Peyer's patch (tissue), 4 donors: ENCODE data around the gene PTBP1. TPM values are rescaled to one million over a fixed set of nuclear protein-coding genes. Genes with fewer than 3 reads are reported as not detected.

Experiments used
- DNase-seq, 3 donors: peaks; one replicate each; pipeline ENCODE4 v3.0.0-alpha.2; 2017 to 2019
- H3K27ac ChIP-seq, 4 donors: fragments of 200-600 bp; sonication (generic); one replicate each; pipeline ENCODE4 v1.5.1; 2016 to 2019
- H3K27me3 ChIP-seq, 2 donors: fragments of 200-600 bp; sonication (generic); one replicate each; pipeline ENCODE4 v1.5.1; 2019
- H3K36me3 ChIP-seq, 3 donors: fragments of 200-600 bp; sonication (generic); one replicate each; pipeline ENCODE4 v1.5.1; 2016 to 2019
- H3K4me1 ChIP-seq, 4 donors: fragments of 200-600 bp; sonication (generic); one replicate each; pipeline ENCODE4 v1.5.1; 2016 to 2019
- H3K4me3 ChIP-seq, 4 donors: fragments of 200-600 bp; sonication (generic); 1 replicate in 3 of 4; 2 replicates in 1 of 4; pipeline ENCODE4 v1.5.1; 2016 to 2019; ENCODE audit warnings: mild to moderate bottlenecking in 1 of 4
- H3K9me3 ChIP-seq, 4 donors: fragments of 200-600 bp; sonication (generic); one replicate each; pipeline ENCODE4 v1.5.1; 2016 to 2019; ENCODE audit warnings: mild to moderate bottlenecking in 1 of 4
- CTCF ChIP-seq, 6 experiments: fragments of 450-650 bp in 4 of 6; fragments of 200-600 bp in 2 of 6; sonication (generic) in 1 of 6; IDR thresholded peaks; one replicate each; pipeline ENCODE4 v1.5.1; 2017 to 2019; ENCODE audit warnings: antibody characterized with exemption in 6 of 6, mild to moderate bottlenecking in 3 of 6, moderate library complexity in 1 of 6
- POLR2A ChIP-seq, 2 donors: fragments of 450-650 bp; IDR thresholded peaks; one replicate each; pipeline ENCODE4 v1.5.1; 2017; ENCODE audit warnings: antibody characterized with exemption in 2 of 2, mild to moderate bottlenecking in 2 of 2, moderate library complexity in 2 of 2
- total RNA-seq, 4 donors: library from RNA; depleted of rRNA; stranded (reverse); fragments of >200 nt; gene quantifications; one replicate each; pipeline ENCODE4 v1.1.0, GENCODE V29; 2016

Gene PTBP1
- total RNA-seq, 4 donors from 2014 or later, result 173 to 436 (median 229) TPM

- H3K4me3 ChIP-seq, result no peak overlapping the region
- H3K9me3 ChIP-seq, result no peaks in the 10 kb centered on the region
- H3K27me3 ChIP-seq, result peaks cover 0 to 24% of the 10 kb centered on the region in 2 donors
- no peaks in the 10 kb centered on the region for H3K36me3 ChIP-seq
- TF ChIP-seq POLR2A (IDR thresholded peaks at IDR 0.05) (no peak), CTCF (IDR thresholded peaks at IDR 0.05) (no peak)
- H3K27ac ChIP-seq, result no peak overlapping the region
- peaks cover 0 to 15% (median 11%) of the 10 kb centered on the region in 4 donors for H3K4me1 ChIP-seq
- DNase-seq, result no peak
Observed at GRCh38 chr19:825897-826644, 28.8 kb downstream of the PTBP1 start.

- no peak for DNase-seq
- Histone ChIP-seq H3K4me3 (no peak overlapping the region), H3K27ac (no peak overlapping the region), H3K4me1 (peaks cover 0 to 4% (median 2%) of the 10 kb centered on the region in 4 donors), H3K36me3 (no peaks in the 10 kb centered on the region), H3K27me3 (peaks cover 0 to 21% of the 10 kb centered on the region in 2 donors), H3K9me3 (no peaks in the 10 kb centered on the region)
- TF ChIP-seq POLR2A (IDR thresholded peaks at IDR 0.05) (no peak), CTCF (IDR thresholded peaks at IDR 0.05) (no peak)
Observed at GRCh38 chr19:827314-827709, 30.1 kb downstream of the PTBP1 start.

GRCh38 chr19:827710-828321 lies 30.6 kb downstream of the PTBP1 start, which contains the start of gene AZU1:
Gene AZU1 (plus strand): TSS chr19:827837. CDS start chr19:827847, 10 bp downstream.
- H3K4me3 ChIP-seq, result no peak within 1 kb of the TSS
- DNase-seq, result no peak
- no peaks in the 10 kb centered on the region for H3K9me3 ChIP-seq
- no peaks in the 10 kb centered on the region for H3K36me3 ChIP-seq
- H3K27ac ChIP-seq, result no peak within 1 kb of the TSS
- H3K27me3 ChIP-seq, result peaks cover 0 to 16% of the 10 kb centered on the region in 2 donors
- no peaks in the 10 kb centered on the region for H3K4me1 ChIP-seq
- TF ChIP-seq CTCF (IDR thresholded peaks at IDR 0.05) (no peak), POLR2A (IDR thresholded peaks at IDR 0.05) (no peak)

- Histone ChIP-seq H3K36me3 (no peaks in the 10 kb centered on the region), H3K4me3 (no peak overlapping the region), H3K27me3 (peaks cover 0 to 9% of the 10 kb centered on the region in 2 donors), H3K9me3 (no peaks in the 10 kb centered on the region), H3K27ac (no peak overlapping the region), H3K4me1 (no peaks in the 10 kb centered on the region)
- TF ChIP-seq POLR2A (IDR thresholded peaks at IDR 0.05) (no peak), CTCF (IDR thresholded peaks at IDR 0.05) (no peak)
- DNase-seq, result no peak
Observed at GRCh38 chr19:829129-829758, 32.0 kb downstream of the PTBP1 start.

GRCh38 chr19:831407-832369 lies 34.4 kb downstream of the PTBP1 start:
- H3K9me3 ChIP-seq, result no peaks in the 10 kb centered on the region
- no peaks in the 10 kb centered on the region for H3K4me1 ChIP-seq
- no peak overlapping the region for H3K27ac ChIP-seq
- no peaks in the 10 kb centered on the region for H3K36me3 ChIP-seq
- peaks cover 0 to 9% of the 10 kb centered on the region in 2 donors for H3K27me3 ChIP-seq
- DNase-seq, result no peak
- no peak for TF ChIP-seq CTCF (IDR thresholded peaks at IDR 0.05)
- no peak for TF ChIP-seq POLR2A (IDR thresholded peaks at IDR 0.05)
- H3K4me3 ChIP-seq, result no peak overlapping the region
